ENCODE results near the gene KCNK17. TPM values are rescaled to one million over a fixed set of nuclear protein-coding genes. Genes with fewer than 3 reads are reported as not detected.

KCNK17 gene
- total RNA-seq, 4 donors from 2014 or later: 0.39 TPM; not detected in 3

DNA sequence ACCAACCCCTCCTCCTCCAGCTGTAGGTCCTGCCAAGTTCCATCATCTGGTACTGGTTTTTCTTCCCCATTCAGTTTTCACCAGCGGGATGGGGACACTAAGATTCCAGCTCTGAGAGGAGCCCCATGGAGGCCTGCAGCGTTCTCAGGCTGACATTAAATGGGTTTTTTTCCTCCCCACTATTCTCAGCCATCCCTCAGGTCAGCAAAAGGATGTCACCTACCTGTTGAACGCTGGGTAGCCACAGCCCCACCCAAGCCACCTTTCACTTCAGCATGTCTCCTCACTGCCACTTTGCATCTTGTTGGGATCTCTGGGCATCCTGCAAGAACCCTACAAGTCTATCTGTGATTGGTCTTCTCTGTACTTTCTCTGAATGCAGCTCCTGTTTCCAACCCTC lies 6.8 kb downstream of the KCNK17 start:
- intact Hi-C loops (cut with DNase I; ENCODE audit: low total_unique reads): loop anchor here (5.0 kb wide), 1 partner anchor 335 kb away; no protein-coding TSS in a partner anchor
- DNase-seq (ENCODE audit: low spot score in 2 of 2): no peak
- TF ChIP-seq POLR2A (IDR thresholded peaks at IDR 0.05): no peak
- TF ChIP-seq, protein P1, sequence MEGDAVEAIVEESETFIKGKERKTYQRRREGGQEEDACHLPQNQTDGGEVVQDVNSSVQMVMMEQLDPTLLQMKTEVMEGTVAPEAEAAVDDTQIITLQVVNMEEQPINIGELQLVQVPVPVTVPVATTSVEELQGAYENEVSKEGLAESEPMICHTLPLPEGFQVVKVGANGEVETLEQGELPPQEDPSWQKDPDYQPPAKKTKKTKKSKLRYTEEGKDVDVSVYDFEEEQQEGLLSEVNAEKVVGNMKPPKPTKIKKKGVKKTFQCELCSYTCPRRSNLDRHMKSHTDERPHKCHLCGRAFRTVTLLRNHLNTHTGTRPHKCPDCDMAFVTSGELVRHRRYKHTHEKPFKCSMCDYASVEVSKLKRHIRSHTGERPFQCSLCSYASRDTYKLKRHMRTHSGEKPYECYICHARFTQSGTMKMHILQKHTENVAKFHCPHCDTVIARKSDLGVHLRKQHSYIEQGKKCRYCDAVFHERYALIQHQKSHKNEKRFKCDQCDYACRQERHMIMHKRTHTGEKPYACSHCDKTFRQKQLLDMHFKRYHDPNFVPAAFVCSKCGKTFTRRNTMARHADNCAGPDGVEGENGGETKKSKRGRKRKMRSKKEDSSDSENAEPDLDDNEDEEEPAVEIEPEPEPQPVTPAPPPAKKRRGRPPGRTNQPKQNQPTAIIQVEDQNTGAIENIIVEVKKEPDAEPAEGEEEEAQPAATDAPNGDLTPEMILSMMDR (IDR thresholded peaks at IDR 0.05): no peak
- WGBS, 2 donors: 66 to 79% methylated on average over 3 of the region's 3 CpGs
- no peak overlapping the region for H3K4me3 ChIP-seq (ENCODE audit: low read depth, poor library complexity, severe bottlenecking)

DNA sequence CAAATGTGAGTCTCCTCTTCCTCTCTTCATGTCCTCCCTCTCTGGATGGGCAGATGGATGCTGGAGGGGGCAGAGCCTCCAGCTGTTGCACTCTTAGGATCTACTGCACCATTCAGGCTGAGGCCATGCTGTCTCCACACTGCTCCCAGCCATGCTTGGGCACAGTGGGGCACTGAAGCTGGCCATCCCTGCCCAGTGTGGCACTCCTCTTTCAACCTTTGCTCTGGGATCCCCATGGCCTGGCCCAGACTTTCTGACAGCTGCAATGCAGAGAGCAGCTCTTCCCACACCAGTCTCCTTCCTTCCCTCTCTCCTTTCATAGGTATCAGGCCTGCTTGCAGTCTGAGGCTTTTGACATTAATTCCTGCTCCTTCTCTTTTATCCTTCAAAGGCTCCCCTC lies 9.3 kb downstream of the KCNK17 start:
- TF ChIP-seq, protein P1 (IDR thresholded peaks at IDR 0.05): no peak
- TF ChIP-seq POLR2A (IDR thresholded peaks at IDR 0.05): no peak
- no peak overlapping the region for H3K4me3 ChIP-seq (ENCODE audit: low read depth, poor library complexity, severe bottlenecking)
- intact Hi-C loops (cut with DNase I; ENCODE audit: low total_unique reads): loop anchor here (5.0 kb wide), 2 partner anchors 138 to 333 kb away; no protein-coding TSS in a partner anchor
- no peak for DNase-seq (ENCODE audit: low spot score in 2 of 2)

DNA sequence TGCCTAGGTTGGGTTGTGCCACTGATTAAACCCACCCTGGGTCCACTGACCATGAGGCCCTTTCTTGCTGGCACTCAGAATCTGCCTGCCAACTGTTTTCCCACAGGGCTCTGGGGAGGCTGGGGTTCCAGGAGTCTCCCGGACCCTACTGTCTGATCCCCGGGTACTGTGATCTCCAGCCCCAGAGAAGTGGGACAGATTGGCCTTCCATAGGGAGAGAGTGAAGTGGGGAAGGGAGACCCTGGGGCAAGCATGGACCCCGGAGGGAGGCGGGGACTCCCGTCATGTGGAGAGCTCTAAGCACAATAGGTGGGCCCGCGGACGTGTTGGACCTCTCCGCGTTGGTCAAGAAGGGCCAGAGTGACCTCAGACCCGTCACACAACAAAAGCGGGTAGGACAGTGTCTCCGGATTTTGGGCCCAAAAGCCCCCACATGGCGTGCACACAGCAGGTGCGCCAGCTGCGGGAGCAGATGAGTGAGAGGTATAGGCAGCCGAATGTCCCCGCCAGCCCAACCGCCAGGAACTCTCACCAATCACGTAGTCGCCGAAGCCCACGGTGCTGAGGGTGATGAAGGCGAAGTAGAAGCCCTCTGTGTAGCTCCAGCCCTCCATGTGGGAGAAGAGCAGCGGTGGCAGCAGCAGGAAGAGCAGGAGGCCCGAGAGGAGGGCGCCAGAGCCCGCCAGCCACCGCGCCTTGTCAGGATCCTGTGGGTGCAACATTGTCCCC lies 10.6 kb downstream of the KCNK17 start:
- no peak overlapping the region for H3K4me3 ChIP-seq (ENCODE audit: low read depth, poor library complexity, severe bottlenecking)
- WGBS, 2 donors: 78 to 88% methylated on average over 29 to 30 of the region's 30 CpGs
- no peak for TF ChIP-seq POLR2A (IDR thresholded peaks at IDR 0.05)
- TF ChIP-seq, protein P1 (IDR thresholded peaks at IDR 0.05): no peak
- DNase-seq (ENCODE audit: low spot score in 2 of 2): no peak
- intact Hi-C loops (cut with DNase I; ENCODE audit: low total_unique reads): loop anchor here (5.0 kb wide), 1 partner anchor 136 kb away; no protein-coding TSS in a partner anchor

DNA sequence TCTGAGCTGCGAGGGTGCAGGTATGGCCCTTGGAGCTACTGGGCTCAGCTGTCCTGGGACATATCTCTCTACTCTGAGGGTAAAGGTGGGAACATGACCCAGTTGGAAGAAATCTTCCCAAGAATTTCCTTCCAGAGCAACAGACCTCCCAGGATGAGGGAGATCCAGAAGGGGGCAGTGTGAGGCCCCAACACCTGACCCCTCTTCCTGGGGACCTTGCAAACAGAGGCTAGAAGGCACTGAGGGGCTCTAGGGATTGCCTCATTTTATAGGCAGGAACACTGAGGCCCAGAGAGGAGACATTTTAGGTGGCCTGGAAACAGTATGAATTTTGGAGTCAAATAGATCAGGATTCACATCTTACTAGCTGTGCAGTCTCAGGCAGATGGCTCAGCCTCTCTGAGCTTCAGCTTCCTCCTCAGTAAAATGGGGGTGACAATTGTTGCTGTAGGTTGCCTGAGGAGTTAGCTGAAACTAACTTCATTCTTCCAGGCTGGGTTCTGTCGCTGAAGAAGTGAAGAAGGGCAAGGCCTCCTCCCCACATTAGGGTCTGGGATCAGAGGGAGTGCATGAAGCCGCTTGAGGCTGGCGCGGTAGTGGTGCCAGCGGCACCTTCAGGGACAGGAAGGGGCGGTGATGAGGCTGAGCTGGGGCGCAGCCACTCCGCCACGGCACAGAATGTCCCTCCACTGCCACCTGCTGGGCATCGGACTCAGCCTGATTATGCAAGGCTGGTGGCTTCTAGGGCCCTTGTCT lies 11.4 kb downstream of the KCNK17 start:
- H3K4me3 ChIP-seq (ENCODE audit: low read depth, poor library complexity, severe bottlenecking): no peak overlapping the region
- 10 to 12% methylated on average over 11 of the region's 11 CpGs for WGBS, 2 donors
- TF ChIP-seq, protein P1 (IDR thresholded peaks at IDR 0.05): peak in 1 of 3 donors; percentile 70
- no peak for TF ChIP-seq POLR2A (IDR thresholded peaks at IDR 0.05)
- intact Hi-C loops (cut with DNase I; ENCODE audit: low total_unique reads): loop anchor here (5.0 kb wide), 1 partner anchor 136 kb away; no protein-coding TSS in a partner anchor
- DNase-seq (ENCODE audit: low spot score in 2 of 2): peak; percentile 59 to 96

DNA sequence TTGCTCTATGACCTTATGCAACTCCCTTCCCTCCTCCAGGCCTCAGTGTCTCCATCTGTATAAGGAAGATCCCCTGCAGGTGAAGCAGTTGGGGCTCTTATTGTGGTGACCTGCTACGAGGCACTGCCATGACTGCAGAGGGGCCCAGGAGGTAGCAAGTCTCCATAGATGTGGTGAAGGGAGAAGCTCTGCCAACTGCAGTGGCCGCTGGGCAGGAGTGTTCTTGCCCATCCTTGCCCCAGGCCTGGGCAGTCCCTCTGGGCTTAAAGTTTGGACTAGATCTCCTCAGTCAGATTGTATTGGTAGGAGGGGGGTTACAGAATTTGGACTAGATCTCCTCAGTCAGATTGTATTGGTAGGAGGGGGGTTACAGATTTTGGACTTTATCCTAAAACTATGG lies 12.2 kb downstream of the KCNK17 start:
- no peak for DNase-seq (ENCODE audit: low spot score in 2 of 2)
- intact Hi-C loops (cut with DNase I; ENCODE audit: low total_unique reads): loop anchor here (5.0 kb wide), 1 partner anchor 135 kb away; no protein-coding TSS in a partner anchor
- 77 to 95% methylated on average over 2 of the region's 2 CpGs for WGBS, 2 donors
- no peak overlapping the region for H3K4me3 ChIP-seq (ENCODE audit: low read depth, poor library complexity, severe bottlenecking)
- TF ChIP-seq, protein P1 (IDR thresholded peaks at IDR 0.05): no peak
- no peak for TF ChIP-seq POLR2A (IDR thresholded peaks at IDR 0.05)
